OCI-LY1 (cell line): ENCODE results near the gene ITIH4.

Experiments
- H2AFZ ChIP-seq: fragments of 200-600 bp; sonication (generic), shearing (Covaris generic); 2 replicates; pipeline ENCODE4 v1.6.0; 2014; ENCODE audit warnings: antibody characterized with exemption, mild to moderate bottlenecking, low read length
- H3F3A ChIP-seq: fragments of 200-600 bp; sonication (generic), shearing (Covaris generic); 2 replicates; pipeline ENCODE4 v1.6.0; 2014; ENCODE audit warnings: mild to moderate bottlenecking, antibody characterized with exemption, low read length, moderate library complexity; ENCODE audit not compliant: insufficient read depth
- H3K27ac ChIP-seq: fragments of 200-600 bp; sonication (generic); 2 replicates; pipeline ENCODE4 v1.5.1; 2014; ENCODE audit warnings: low read length, mixed run types, mild to moderate bottlenecking, low read depth; ENCODE audit not compliant: poor library complexity, severe bottlenecking
- H3K27me3 ChIP-seq: fragments of 200-600 bp; sonication (generic); 2 replicates; pipeline ENCODE4 v1.6.0; 2014; ENCODE audit warnings: antibody characterized with exemption, mild to moderate bottlenecking, low read length, moderate library complexity; ENCODE audit not compliant: insufficient read depth
- H3K36me3 ChIP-seq: fragments of 200-600 bp; sonication (generic); 2 replicates; pipeline ENCODE4 v1.6.1; 2014; ENCODE audit warnings: mild to moderate bottlenecking, antibody characterized with exemption, low read length, moderate library complexity, mixed read lengths; ENCODE audit not compliant: insufficient read depth
- H3K4me1 ChIP-seq: fragments of 200-600 bp; sonication (generic); 2 replicates; pipeline ENCODE4 v1.5.1; 2014; ENCODE audit warnings: mild to moderate bottlenecking, low read length, moderate library complexity; ENCODE audit not compliant: insufficient read depth, severe bottlenecking
- H3K4me2 ChIP-seq: fragments of 200-600 bp; sonication (generic), shearing (Covaris generic); 2 replicates; pipeline ENCODE4 v1.6.1; 2014; ENCODE audit warnings: low read length
- H3K4me3 ChIP-seq: fragments of 200-600 bp; sonication (generic); 2 replicates; pipeline ENCODE4 v1.5.1; 2014; ENCODE audit warnings: low read length, low read depth, mild to moderate bottlenecking, mixed read lengths; ENCODE audit not compliant: poor library complexity, severe bottlenecking
- H3K79me2 ChIP-seq: fragments of 200-600 bp; shearing (Covaris generic); 2 replicates; pipeline ENCODE4 v1.6.1; 2016; ENCODE audit warnings: mixed run types, low read length, mixed read lengths; ENCODE audit not compliant: insufficient read depth
- H3K9ac ChIP-seq: fragments of 200-600 bp; sonication (generic), shearing (Covaris generic); 2 replicates; pipeline ENCODE4 v1.6.1; 2014; ENCODE audit warnings: mild to moderate bottlenecking, low read length, mixed read lengths
- H3K9me2 ChIP-seq: fragments of 200-600 bp; sonication (generic), shearing (Covaris generic); 2 replicates; pipeline ENCODE4 v1.6.1; 2014; ENCODE audit warnings: low read depth, mild to moderate bottlenecking, low read length, mixed read lengths
- H3K9me3 ChIP-seq: fragments of 200-600 bp; shearing (Covaris generic); 2 replicates; pipeline ENCODE4 v1.6.1; 2014; ENCODE audit warnings: low read length, mixed read lengths
- H4K20me1 ChIP-seq: fragments of 200-600 bp; sonication (generic), shearing (Covaris generic); 2 replicates; pipeline ENCODE4 v1.6.0; 2016; ENCODE audit warnings: mild to moderate bottlenecking, low read length; ENCODE audit not compliant: insufficient read depth
- CTCF ChIP-seq: fragments of 200-600 bp; sonication (generic), shearing (Covaris generic); IDR thresholded peaks from 2 replicates; pipeline ENCODE4 v1.5.1; 2017; ENCODE audit warnings: mild to moderate bottlenecking, antibody characterized with exemption, low read length, moderate library complexity, mixed read lengths
- EZH2 ChIP-seq: fragments of 200-600 bp; sonication (generic), shearing (Covaris generic); IDR thresholded peaks from 2 replicates; pipeline ENCODE4 v1.8.0; 2017; ENCODE audit warnings: borderline replicate concordance, mixed run types, mild to moderate bottlenecking, antibody characterized with exemption, low read length, moderate library complexity, mixed read lengths

ITIH4 gene

GRCh38 chr3:52870471-52870870 lies 40.0 kb upstream of the ITIH4 start:
- Histone ChIP-seq H3K4me1 (peaks cover 16% of the 10 kb centered on the region), H3K4me2 (no peak overlapping the region), H3K9me2 (no peaks in the 10 kb centered on the region), H3F3A (no peaks in the 10 kb centered on the region), H3K9me3 (no peaks in the 10 kb centered on the region), H3K27me3 (no peaks in the 10 kb centered on the region), H3K4me3 (no peak overlapping the region), H3K27ac (no peak overlapping the region), H2AFZ (no peak overlapping the region), H3K36me3 (peaks cover 4% of the 10 kb centered on the region; the same call in 1 of the 2 replicates), H3K79me2 (no peaks in the 10 kb centered on the region), H4K20me1 (no peaks in the 10 kb centered on the region), H3K9ac (no peak overlapping the region)
- no peak for TF ChIP-seq EZH2
- no peak for TF ChIP-seq CTCF

GRCh38 chr3:52866427-52866826 lies 36.0 kb upstream of the ITIH4 start:
- H3K4me3 ChIP-seq: no peak overlapping the region

GRCh38 chr3:52865994-52866393 lies 35.5 kb upstream of the ITIH4 start:
- H2AFZ ChIP-seq: no peak overlapping the region
- no peaks in the 10 kb centered on the region for H3K9me2 ChIP-seq
- no peak overlapping the region for H3K4me2 ChIP-seq
- H3K36me3 ChIP-seq: peaks cover 4% of the 10 kb centered on the region; the same call in 1 of the 2 replicates
- no peaks in the 10 kb centered on the region for H4K20me1 ChIP-seq
- H3K9ac ChIP-seq: no peak overlapping the region
- H3K9me3 ChIP-seq: no peaks in the 10 kb centered on the region
- H3K27me3 ChIP-seq: no peaks in the 10 kb centered on the region
- H3K27ac ChIP-seq: no peak overlapping the region
- no peaks in the 10 kb centered on the region for H3K4me1 ChIP-seq
- no peak overlapping the region for H3K4me3 ChIP-seq
- no peaks in the 10 kb centered on the region for H3F3A ChIP-seq
- TF ChIP-seq EZH2: no peak
- no peak for TF ChIP-seq CTCF
- H3K79me2 ChIP-seq: no peaks in the 10 kb centered on the region

More at GRCh38 chr3:52866427-52866826, 36.0 kb upstream of the ITIH4 start:
- Histone ChIP-seq H3K9ac (no peak overlapping the region), H3K4me1 (no peaks in the 10 kb centered on the region), H3K4me2 (no peak overlapping the region), H3K36me3 (peaks cover 4% of the 10 kb centered on the region; the same call in 1 of the 2 replicates), H3K9me3 (no peaks in the 10 kb centered on the region), H3F3A (no peaks in the 10 kb centered on the region), H3K27me3 (no peaks in the 10 kb centered on the region), H2AFZ (no peak overlapping the region), H3K9me2 (no peaks in the 10 kb centered on the region), H3K27ac (no peak overlapping the region), H4K20me1 (no peaks in the 10 kb centered on the region), H3K79me2 (no peaks in the 10 kb centered on the region)
- TF ChIP-seq EZH2: no peak
- TF ChIP-seq CTCF: no peak
